Measurements from ENCODE around the gene LTF.
"Not testable (repeated sequence)": the region's sequence is repeated elsewhere in the genome, so short reads cannot be mapped to it uniquely, and the experiment has no call there.

The LTF gene

GRCh38 chr3:46435081-46435726 lies 29.5 kb downstream of the LTF start:
- 0 out of 2 replicates have a peak, but pooled peaks cover 8% of the 10 kb centered on the region for H3K27me3 ChIP-seq (ENCODE audit: control insufficient read depth, low read length)
- H3K79me2 ChIP-seq (ENCODE audit: control insufficient read depth, low read length): no peaks in the 10 kb centered on the region
- no peaks in the 10 kb centered on the region for H3F3A ChIP-seq (ENCODE audit: control insufficient read depth, insufficient read depth)
- TF ChIP-seq CTCF (IDR thresholded peaks at IDR 0.05; ENCODE audit: low read depth, low read length, poor library complexity, severe bottlenecking): no peak
- no peak for TF ChIP-seq EZH2phosphoT487 (IDR thresholded peaks at IDR 0.05; ENCODE audit: borderline replicate concordance, low read length)
- H3K27ac ChIP-seq (ENCODE audit: low read depth, low read length): no peak overlapping the region
- H3K9me2 ChIP-seq (replicated peaks; ENCODE audit: control insufficient read depth, low read length): no peaks in the 10 kb centered on the region
- H3K4me2 ChIP-seq (ENCODE audit: low read length): no peak overlapping the region
- H4K20me1 ChIP-seq (ENCODE audit: control insufficient read depth, insufficient read depth, low read depth, low read length): no peaks in the 10 kb centered on the region
- H3K36me3 ChIP-seq (ENCODE audit: control insufficient read depth, low read length): no peaks in the 10 kb centered on the region
- H3K9me3 ChIP-seq (ENCODE audit: control insufficient read depth, insufficient read depth, low read length): peaks cover 5% of the 10 kb centered on the region; the same call in 1 of the 2 replicates
- peaks cover under 1% of the 10 kb centered on the region for H3K4me1 ChIP-seq (ENCODE audit: control insufficient read depth, low read length)
- no peak overlapping the region for H3K4me3 ChIP-seq (ENCODE audit: low read length)

GRCh38 chr3:46433841-46434240 lies 30.9 kb downstream of the LTF start:
- Histone ChIP-seq H3K36me3 (ENCODE audit: control insufficient read depth, low read length) (no peaks in the 10 kb centered on the region), H3K79me2 (ENCODE audit: control insufficient read depth, low read length) (no peaks in the 10 kb centered on the region), H3K4me1 (ENCODE audit: control insufficient read depth, low read length) (no peaks in the 10 kb centered on the region), H3K9me3 (ENCODE audit: control insufficient read depth, insufficient read depth, low read length) (peaks cover 5% of the 10 kb centered on the region; the same call in 1 of the 2 replicates), H4K20me1 (ENCODE audit: control insufficient read depth, insufficient read depth, low read depth, low read length) (no peaks in the 10 kb centered on the region), H3K4me2 (ENCODE audit: low read length) (no peak overlapping the region), H3F3A (ENCODE audit: control insufficient read depth, insufficient read depth) (no peaks in the 10 kb centered on the region), H3K4me3 (ENCODE audit: low read length) (no peak overlapping the region), H3K27ac (ENCODE audit: low read depth, low read length) (no peak overlapping the region), H3K9me2 (replicated peaks; ENCODE audit: control insufficient read depth, low read length) (no peaks in the 10 kb centered on the region), H3K27me3 (ENCODE audit: control insufficient read depth, low read length) (0 out of 2 replicates have a peak, but pooled peaks cover 4% of the 10 kb centered on the region)
- no peak for TF ChIP-seq CTCF (IDR thresholded peaks at IDR 0.05; ENCODE audit: low read depth, low read length, poor library complexity, severe bottlenecking)
- no peak for TF ChIP-seq EZH2phosphoT487 (IDR thresholded peaks at IDR 0.05; ENCODE audit: borderline replicate concordance, low read length)

GRCh38 chr3:46433118-46433517 lies 31.6 kb downstream of the LTF start:
- H3K27me3 ChIP-seq (ENCODE audit: control insufficient read depth, low read length); H3K4me1 ChIP-seq (ENCODE audit: control insufficient read depth, low read length); H3F3A ChIP-seq (ENCODE audit: control insufficient read depth, insufficient read depth); H3K36me3 ChIP-seq (ENCODE audit: control insufficient read depth, low read length); H4K20me1 ChIP-seq (ENCODE audit: control insufficient read depth, insufficient read depth, low read depth, low read length); H3K79me2 ChIP-seq (ENCODE audit: control insufficient read depth, low read length); H3K4me2 ChIP-seq (ENCODE audit: low read length); H3K9me3 ChIP-seq (ENCODE audit: control insufficient read depth, insufficient read depth, low read length); H3K9me2 ChIP-seq (replicated peaks; ENCODE audit: control insufficient read depth, low read length); H3K27ac ChIP-seq (ENCODE audit: low read depth, low read length); H3K4me3 ChIP-seq (ENCODE audit: low read length): not testable (repeated sequence)

- H3F3A ChIP-seq (ENCODE audit: control insufficient read depth, insufficient read depth); H3K27me3 ChIP-seq (ENCODE audit: control insufficient read depth, low read length); H3K9me2 ChIP-seq (replicated peaks; ENCODE audit: control insufficient read depth, low read length); H3K27ac ChIP-seq (ENCODE audit: low read depth, low read length); H3K4me1 ChIP-seq (ENCODE audit: control insufficient read depth, low read length); H3K79me2 ChIP-seq (ENCODE audit: control insufficient read depth, low read length); H3K4me3 ChIP-seq (ENCODE audit: low read length); H4K20me1 ChIP-seq (ENCODE audit: control insufficient read depth, insufficient read depth, low read depth, low read length); H3K36me3 ChIP-seq (ENCODE audit: control insufficient read depth, low read length); H3K9me3 ChIP-seq (ENCODE audit: control insufficient read depth, insufficient read depth, low read length); H3K4me2 ChIP-seq (ENCODE audit: low read length): not testable (repeated sequence)
Measured at GRCh38 chr3:46431905-46432304, 32.8 kb downstream of the LTF start.

- H3K79me2 ChIP-seq (ENCODE audit: control insufficient read depth, low read length); H3K27ac ChIP-seq (ENCODE audit: low read depth, low read length); H3K27me3 ChIP-seq (ENCODE audit: control insufficient read depth, low read length); H3K9me2 ChIP-seq (replicated peaks; ENCODE audit: control insufficient read depth, low read length); H3K9me3 ChIP-seq (ENCODE audit: control insufficient read depth, insufficient read depth, low read length); H3F3A ChIP-seq (ENCODE audit: control insufficient read depth, insufficient read depth); H3K4me1 ChIP-seq (ENCODE audit: control insufficient read depth, low read length); H3K36me3 ChIP-seq (ENCODE audit: control insufficient read depth, low read length); H4K20me1 ChIP-seq (ENCODE audit: control insufficient read depth, insufficient read depth, low read depth, low read length); H3K4me3 ChIP-seq (ENCODE audit: low read length); H3K4me2 ChIP-seq (ENCODE audit: low read length): not testable (repeated sequence)
Measured at GRCh38 chr3:46430879-46431278, 33.8 kb downstream of the LTF start.
